GM21526 (cell line): ENCODE results near the gene SEC61A1.

Experiments
- ATAC-seq: cut with Tn5 transposase; IDR thresholded peaks from one replicate; pipeline ENCODE4 v1.9.1; 2021; ENCODE audit warnings: moderate library complexity; ENCODE audit not compliant: unreplicated experiment, low FRiP score

Gene SEC61A1

DNA sequence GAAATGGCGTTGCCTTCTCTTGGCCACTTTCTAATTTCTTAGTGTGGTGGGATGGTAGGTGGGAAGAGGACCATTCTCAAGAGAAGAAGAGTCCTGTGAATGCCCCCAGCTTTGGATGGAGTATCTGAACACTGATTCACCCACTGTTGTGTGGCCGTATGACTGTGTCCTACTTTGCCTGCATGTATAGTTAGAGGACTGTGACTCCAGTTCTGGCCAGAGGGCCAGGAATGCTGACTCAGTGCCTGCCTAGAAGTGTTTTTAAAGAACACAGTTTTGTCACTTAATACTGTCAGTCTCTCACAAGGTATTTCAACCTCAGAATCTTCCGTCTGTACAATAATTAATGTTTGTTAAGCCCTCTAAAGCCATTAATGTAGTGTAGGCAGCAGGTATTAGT is 2.1 kb downstream of the SEC61A1 start:
- ATAC-seq: no peak

DNA sequence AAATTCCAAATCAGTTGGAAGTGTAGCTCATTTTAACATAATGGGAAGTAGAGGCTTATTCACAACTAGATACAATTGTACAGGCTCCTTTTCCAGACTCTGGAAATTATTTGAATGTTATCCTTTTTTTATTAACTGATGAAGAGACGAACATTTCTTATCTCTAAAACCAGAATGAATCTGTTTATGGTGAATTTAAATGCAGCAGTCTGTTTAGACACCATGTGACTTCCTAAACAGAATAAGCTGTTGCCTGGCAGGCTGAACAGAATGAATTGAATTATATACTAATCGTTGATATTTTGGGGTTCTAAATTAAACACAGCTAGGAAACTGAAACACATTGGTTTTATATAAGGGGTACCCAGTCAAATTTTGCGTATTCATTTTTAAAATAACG is 4.0 kb downstream of the SEC61A1 start:
- ATAC-seq: no peak

DNA sequence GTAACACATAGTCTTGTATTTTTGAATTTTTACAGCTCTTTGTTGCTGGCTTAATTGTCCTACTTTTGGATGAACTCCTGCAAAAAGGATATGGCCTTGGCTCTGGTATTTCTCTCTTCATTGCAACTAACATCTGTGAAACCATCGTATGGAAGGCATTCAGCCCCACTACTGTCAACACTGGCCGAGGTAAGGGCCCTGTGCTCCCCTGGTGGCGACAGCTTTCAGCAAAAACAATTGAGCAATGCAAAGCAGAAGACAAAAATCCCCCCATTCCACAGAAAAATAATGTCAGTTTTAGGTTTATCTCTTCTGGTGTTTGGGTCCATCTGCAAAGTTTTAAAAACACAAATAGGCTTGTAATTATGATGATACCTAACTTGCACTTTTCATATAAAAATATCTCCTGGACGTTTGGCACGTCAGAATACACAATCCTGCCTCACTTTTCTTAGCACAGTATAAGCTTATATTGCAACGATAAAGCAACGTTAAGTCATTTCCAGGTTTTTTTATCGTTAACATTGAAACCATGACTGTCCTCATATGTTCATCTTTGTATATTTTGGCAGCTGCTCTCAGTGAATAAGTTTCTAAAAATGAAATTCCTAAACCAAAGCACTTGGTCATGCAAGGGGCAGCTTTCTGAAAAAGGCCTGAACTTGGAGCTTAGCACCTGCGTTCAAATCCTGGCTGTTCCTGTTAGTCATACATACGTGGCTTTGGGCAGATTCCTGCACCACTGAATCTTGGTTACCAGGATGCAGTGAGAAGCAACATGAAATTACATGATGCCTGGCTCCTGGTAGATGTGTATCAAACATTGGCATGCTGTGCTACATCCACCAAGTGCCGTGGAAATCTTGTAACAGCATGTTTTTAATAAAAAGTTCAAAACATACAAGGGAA is 8.5 kb downstream of the SEC61A1 start:
- no peak for ATAC-seq

DNA sequence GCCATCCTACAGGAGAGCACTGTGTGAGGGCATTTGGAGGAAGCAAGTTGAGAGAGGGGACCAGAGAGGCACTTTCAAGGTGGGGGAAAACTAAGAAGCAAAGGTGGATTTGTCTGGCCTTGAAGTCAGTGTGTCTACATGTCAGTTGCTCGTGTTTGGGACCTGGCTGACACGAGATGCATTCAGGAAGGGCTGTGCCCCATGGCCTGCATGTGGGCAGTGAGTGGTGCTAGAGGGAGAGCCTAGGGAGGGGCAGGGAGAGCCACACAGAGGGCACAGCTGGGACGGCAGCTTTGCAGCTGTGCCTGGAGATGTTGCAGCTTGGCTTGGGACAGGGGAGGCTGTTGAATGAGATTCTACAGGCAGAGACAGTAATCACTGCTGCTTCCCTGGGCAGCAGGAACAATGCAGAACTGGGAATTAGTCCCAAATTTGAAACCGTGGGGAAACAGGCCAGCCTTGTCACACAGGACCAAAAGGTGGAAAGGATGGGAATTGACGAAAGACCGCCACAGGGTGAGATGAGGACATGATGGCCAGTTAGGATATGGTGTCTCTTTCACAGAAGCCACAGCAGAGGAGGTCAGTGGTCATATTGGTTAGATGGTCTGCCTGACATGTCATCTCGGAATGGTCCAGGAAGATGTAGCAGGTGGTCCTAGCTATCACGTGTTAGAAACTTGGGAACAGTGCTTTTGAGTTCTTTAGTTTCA is 10.0 kb downstream of the SEC61A1 start:
- no peak for ATAC-seq

DNA sequence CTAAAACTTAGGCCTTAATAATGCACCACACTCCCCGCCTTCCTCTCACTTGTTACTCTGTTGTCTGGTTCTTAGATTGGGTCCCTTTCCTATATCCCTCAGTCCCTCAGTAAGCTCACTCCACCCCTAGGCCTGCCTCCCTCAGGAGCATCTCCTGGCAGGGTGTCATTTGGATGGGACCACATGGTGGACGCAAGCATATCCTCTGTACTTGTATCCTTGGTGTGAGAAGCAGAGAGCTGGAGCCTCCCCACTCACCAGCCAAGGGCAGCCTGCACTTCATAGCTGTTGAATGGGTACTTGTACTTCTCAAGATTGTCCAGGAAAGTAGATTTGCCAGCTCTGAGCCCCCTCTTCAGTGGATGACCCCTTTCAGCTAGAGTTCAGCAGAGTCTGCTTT is 11.6 kb downstream of the SEC61A1 start:
- no peak for ATAC-seq

DNA sequence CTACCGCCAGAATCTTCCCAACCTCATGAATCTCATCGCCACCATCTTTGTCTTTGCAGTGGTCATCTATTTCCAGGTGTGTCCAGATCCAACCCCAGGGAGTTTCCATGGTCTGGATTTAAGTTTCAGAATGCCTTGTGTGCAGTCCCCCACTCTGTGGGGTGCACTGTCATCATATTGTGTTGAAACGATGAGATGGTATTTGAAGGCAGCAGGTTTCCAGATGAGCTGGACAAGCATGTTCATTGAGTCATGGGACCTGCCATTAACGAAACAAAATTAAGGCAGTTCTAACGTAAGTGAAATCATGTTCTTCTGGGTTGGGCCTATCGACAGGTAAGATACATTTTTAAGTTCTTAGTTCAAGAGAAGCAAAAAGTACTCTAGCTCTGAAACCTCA is 12.7 kb downstream of the SEC61A1 start:
- no peak for ATAC-seq

DNA sequence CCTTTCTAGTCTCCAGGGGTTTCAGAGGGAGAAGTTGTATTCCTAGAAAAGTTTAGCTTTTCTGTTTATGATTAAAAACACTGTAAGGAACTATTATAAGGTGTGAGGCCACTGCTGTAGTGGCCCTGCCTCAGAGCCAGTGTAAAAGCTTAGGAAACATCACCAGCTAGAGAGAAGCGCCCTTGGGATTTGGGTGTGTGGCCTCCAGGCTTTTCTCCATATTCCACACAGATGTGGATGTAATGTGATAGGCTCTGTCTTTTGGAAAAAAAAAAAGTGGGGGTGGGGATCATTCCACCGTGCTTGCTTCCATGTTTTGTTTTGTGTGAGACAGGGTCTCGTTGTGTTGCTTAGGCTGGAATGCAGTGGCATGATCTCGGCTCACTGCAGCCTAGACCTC is 13.9 kb downstream of the SEC61A1 start:
- ATAC-seq: no peak

DNA sequence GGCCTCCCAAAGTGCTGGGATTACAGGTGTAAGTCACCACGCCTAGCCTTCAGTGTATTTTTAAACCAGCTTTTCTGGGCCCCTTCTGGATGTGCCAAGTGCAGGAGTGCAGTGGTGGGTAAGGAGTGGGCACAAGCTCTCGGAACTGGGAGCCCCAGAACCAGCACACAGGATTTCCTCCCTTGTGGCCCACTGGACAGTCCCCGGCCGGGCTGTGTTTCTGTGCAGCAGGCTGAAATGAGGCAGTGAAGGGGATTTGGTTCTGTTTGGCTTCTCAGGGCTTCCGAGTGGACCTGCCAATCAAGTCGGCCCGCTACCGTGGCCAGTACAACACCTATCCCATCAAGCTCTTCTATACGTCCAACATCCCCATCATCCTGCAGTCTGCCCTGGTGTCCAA is 14.4 kb downstream of the SEC61A1 start:
- ATAC-seq: no peak

DNA sequence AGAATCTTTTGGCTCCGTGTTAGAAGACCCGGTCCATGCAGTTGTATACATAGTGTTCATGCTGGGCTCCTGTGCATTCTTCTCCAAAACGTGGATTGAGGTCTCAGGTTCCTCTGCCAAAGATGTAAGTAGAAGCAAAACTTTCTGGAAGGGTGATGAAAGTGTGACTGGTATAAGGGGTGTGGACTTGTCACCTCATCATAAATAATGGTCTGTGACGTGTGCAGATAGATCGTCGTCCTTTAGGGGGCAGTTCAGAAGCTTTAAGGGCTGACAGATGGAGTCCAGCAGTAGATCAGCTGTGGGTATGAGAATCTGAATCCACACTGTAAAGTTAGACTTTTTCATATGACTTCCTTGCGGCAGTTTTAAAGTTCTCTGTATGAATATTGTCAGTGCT is 15.3 kb downstream of the SEC61A1 start:
- ATAC-seq: no peak

DNA sequence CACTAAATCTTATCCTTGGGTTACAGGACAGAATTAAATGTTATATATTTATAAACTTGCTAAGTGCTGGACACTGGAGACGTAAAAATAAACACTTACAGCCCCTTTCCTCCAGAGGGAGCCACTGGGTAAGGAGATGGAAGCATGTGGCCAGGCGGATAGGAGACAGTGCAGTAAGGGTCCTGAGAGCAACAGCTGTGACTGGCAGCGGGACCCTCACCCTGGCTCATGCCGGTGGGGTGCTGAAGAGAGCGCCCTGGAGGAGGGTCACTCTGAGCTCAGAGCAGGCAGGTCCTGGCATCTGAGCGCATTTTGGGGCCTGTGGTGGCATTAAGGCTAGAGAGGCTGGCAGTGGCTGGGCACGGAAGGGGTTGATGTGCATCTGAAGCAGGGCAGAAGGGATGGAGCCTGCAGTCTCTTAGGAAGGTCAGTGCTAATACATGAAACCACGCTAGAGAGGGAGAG is 16.0 kb downstream of the SEC61A1 start:
- no peak for ATAC-seq

DNA sequence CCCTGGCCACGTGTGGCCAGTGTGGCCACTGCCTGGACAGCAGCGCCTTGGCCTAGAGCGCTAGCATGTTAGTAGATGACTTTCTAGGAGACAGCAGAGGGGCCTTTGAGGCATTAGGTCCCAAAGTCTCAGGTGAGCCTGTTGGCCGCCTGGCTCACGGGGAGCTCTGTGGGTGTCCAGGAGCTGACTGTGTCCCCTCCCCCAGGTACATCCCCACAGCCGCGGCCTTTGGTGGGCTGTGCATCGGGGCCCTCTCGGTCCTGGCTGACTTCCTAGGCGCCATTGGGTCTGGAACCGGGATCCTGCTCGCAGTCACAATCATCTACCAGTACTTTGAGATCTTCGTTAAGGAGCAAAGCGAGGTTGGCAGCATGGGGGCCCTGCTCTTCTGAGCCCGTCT is 17.0 kb downstream of the SEC61A1 start:
- no peak for ATAC-seq

DNA sequence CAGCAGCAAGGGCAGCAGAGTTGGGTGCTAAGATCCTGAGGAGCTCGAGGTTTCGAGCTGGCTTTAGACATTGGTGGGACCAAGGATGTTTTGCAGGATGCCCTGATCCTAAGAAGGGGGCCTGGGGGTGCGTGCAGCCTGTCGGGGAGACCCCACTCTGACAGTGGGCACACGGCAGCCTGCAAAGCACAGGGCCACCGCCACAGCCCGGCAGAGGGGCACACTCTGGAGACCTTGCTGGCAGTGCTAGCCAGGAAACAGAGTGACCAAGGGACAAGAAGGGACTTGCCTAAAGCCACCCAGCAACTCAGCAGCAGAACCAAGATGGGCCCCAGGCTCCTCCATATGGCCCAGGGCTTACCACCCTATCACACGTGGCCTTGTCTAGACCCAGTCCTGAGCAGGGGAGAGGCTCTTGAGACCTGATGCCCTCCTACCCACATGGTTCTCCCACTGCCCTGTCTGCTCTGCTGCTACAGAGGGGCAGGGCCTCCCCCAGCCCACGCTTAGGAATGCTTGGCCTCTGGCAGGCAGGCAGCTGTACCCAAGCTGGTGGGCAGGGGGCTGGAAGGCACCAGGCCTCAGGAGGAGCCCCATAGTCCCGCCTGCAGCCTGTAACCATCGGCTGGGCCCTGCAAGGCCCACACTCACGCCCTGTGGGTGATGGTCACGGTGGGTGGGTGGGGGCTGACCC is 18.8 kb downstream of the SEC61A1 start:
- ATAC-seq: no peak

DNA sequence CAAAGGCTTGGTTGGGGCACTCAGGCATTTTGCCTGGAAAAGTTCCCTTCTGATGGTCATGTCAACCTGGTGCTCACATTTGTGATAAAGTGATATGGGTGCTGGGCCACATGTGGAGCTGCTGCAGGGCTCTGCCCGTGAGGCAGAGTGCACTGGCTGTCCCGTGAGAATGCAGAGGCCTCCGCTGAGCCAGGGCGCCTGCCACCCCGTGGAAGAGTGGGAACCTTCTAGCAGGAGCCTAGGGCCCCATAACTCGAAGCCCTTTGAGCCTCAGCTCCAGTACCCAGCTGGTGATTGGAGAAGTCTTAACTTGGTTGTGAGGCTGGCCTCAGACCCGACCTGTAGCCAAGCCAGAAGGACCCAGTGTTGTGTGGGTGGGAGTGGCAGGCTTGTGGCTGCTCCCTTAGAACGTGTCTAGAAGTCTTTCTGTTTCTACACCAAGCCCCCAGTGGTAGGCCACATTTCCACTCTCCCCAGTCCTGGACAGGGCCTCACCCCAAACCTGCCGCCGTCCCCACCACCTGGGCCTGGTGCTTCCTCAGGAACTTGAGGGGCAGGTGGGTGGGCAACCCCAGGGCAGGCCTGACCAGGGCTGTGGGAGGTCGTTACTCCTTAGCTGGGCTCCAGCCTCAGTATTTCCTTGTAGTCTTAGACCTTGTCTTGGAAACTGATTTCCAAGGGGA is 19.7 kb downstream of the SEC61A1 start:
- ATAC-seq: no peak

DNA sequence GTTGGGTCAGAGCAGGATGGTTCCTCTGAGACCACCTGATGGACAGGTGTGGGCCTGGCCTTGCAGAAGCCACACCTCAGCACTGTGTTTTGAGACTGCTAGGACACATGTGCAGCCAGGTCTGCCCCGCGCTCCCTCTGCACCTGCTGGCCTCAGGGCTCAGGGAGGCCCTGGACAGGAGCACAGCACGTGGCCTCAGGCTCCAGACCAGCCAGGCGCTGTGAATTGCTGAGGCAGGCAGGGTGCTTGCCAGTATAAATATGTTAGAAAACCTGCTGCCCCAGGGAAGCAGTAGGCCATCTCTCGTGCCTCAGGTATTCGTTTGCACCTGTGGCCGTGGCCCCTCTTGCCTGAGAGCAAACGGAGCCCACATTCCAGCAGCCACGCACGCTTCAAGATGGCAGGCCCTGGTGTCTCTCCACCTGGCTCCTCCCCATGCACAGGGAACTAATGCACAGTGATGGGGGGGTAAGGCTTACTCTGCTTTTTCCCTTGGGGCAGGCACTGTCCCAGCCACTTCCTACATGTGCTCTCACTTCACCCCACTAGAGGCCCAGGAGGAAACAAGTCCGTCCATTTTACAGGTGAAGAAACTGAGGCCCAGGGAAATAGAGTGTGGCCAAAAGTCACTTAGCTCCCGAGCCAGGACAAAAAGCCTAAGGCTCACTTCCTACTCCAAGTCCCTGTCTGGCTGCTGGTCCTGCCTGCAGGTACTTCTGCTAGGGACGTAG is 20.4 kb downstream of the SEC61A1 start:
- ATAC-seq: no peak

DNA sequence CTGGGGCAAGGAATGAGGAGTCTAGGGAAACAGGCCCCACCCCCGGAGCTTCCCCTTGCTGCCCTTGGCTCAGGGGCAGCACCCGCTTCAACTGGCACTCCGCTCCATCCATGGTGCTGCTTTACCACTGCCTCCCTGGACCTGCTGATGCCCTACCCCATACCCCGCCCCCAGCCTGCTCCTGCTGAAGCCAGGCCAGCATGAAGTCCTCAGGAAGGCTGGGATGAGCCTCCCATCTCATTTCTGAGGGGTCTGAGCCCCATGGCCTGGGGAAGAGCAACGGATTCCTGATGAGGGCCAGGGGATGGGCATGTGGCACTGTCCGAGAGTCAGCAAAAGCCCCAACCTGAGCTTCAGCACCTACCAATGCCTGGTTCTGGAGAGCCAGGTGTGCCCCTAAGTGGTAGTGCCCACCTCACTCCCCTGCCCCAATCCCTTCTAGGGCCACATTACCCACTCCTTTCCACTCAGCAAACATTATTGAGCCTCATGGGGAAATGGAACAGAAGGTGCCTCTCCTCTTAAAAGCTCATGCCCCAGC is 21.0 kb downstream of the SEC61A1 start:
- no peak for ATAC-seq

DNA sequence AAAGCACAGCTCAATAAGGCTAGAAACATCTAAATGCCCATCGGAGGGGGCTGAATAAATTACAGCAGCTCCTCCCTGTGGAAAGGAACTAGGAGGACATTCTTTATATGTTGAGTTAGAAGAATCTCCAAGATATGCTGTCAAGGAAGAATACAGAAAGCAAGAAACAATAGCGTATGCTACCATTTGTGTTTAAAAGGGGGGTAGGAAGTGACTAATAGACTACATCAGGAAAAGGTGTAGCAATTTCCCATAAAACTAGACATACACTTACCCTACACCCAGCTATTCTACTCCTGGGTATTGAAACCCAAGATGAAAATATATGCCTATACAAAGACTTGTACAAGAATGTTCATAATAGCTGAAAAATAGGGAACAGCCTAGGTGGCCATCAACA is 21.6 kb downstream of the SEC61A1 start:
- ATAC-seq: no peak

DNA sequence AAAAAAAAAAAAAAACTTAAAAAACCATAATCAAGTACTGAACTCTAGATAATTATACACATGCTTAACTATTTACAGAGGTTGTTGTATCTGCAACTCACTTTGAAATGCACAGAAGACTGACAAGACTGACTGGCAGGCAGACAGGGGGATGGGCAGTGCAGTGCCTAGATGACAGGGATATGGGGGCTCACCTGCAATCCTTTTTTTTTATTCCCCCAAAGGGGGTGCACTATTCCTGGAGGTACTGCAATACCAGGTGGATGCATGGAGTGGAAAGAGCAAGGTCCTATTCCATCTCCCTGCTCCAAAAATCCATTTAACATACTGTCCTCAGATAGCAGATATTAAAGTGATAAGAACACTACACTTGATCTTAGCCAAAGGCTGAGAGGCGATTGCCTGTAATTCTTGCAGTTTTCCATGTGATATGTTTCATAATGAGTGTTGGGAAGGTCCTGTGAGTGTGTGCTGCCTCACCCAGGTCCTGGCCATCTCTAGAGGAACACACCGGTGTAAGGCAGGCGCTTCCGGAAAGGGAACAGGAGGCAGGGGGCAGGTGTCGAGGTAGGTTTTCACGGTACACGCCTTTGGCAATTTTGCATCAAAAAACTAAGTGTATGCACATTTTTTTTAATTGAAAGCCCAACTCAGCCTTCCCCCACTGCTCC is 22.7 kb downstream of the SEC61A1 start:
- no peak for ATAC-seq

DNA sequence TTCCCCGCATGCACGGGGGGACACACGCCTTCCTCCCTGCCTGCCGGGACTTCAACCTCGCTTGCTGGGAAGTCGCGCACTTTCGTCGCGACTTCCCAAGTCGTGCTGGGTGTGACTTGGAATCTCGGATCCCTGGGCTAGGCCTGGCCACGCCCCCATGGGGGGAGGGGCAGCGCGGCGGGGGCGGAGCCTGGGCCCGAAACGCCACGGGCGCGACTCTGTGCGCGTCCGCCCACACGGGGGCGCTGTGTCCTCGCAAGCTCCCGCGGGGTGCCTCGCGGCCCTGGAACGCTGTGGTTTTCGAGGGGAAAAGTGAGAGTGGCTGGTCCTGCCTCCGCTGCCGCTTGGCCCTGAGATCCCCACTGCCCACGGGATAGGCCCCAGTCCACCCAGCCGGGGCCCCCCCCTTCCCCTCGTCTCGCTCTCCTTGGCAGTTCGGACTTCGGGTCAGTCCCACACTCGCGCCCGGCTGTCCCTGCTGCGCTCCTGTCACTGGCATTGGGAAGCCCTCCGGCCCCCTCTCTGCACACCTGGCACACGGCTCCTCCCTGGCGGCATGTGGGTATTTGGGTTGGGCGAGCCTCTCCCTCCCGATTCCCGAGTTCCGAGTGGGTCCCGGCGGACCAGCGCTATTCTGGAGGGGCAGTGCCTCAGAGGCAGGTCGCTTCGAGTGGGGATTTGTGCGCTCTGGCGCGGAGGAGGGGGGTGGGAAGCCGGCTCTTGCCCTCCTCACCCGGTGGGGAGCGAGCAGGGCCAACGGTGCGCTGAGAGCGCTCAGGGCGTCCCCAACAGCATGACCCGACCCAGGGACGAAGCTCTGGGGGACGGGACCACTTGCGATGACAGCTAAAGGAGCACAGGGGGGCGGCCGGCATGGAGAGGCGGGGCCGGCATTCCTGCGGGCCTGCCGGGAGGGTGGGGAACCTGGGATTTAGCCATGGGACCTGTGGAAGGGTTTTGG is 23.6 kb downstream of the SEC61A1 start:
- ATAC-seq: peak; percentile 40
